HEK293 (cell line): Measurements from ENCODE around the gene MSI2.

ENCODE experiments used
- CTCF ChIA-PET: fragments of 350-600 bp; formaldehyde crosslinking; extraction: SDS; loops from one replicate; lab custom pipeline; 2021; ENCODE audit warnings: antibody characterized with exemption; lab: Yijun Ruan, JAX
- POLR2A ChIA-PET: fragments of 300-600 bp; formaldehyde crosslinking; extraction: SDS; loops from one replicate; lab custom pipeline; 2020; ENCODE audit warnings: antibody characterized with exemption, inconsistent platforms; lab: Yijun Ruan, JAX
- H3K27ac ChIP-seq: fragments of 200-500 bp; sonication (Bioruptor generic); 2 replicates; pipeline ENCODE4 v1.5.1; 2014; ENCODE audit warnings: low read depth, low read length, control low read depth, inconsistent platforms; ENCODE audit errors: extremely low read depth
- H3K36me3 ChIP-seq, 2 experiments: fragments of 200-500 bp in 1 of 2; sonication (Bioruptor generic) in 1 of 2; 1 replicate in 1 of 2; 2 replicates in 1 of 2; pipeline ENCODE4 v1.5.1; 2014 to 2017; ENCODE audit warnings: inconsistent platforms in 2 of 2, low read length in 2 of 2; ENCODE audit not compliant: control insufficient read depth in 2 of 2, insufficient read depth in 1 of 2
- H3K4me1 ChIP-seq: fragments of 200-500 bp; sonication (Bioruptor generic); 2 replicates; pipeline ENCODE4 v1.5.1; 2014; ENCODE audit warnings: mild to moderate bottlenecking, low read length, inconsistent platforms; ENCODE audit not compliant: control insufficient read depth, insufficient read depth
- H3K4me3 ChIP-seq: 2 replicates; pipeline ENCODE4 v1.5.1; 2011; ENCODE audit warnings: low read depth, mild to moderate bottlenecking, control low read depth, low read length, moderate library complexity
- H3K9me3 ChIP-seq: fragments of 200-500 bp; sonication (Bioruptor generic); 2 replicates; pipeline ENCODE4 v1.5.1; 2014; ENCODE audit warnings: low read depth, low read length, inconsistent platforms; ENCODE audit not compliant: control insufficient read depth, insufficient read depth
- HOXC10 ChIP-seq: sonication (generic); formaldehyde crosslinking; IDR thresholded peaks from 2 replicates; pipeline ENCODE4 v1.8.1; 2023; ENCODE audit warnings: mild to moderate bottlenecking, missing genetic modification reagents
- RBAK ChIP-seq: fragments of 450-650 bp; formaldehyde crosslinking; IDR thresholded peaks from 2 replicates; pipeline ENCODE4 v1.5.1; 2016; ENCODE audit warnings: missing biosample characterization, missing genetic modification characterization
- SP2 ChIP-seq: fragments of 450-650 bp; formaldehyde crosslinking; IDR thresholded peaks from 2 replicates; pipeline ENCODE4 v1.5.1; 2016; ENCODE audit warnings: missing biosample characterization, missing genetic modification characterization
- YY2 ChIP-seq: fragments of 450-650 bp; formaldehyde crosslinking; IDR thresholded peaks from 2 replicates; pipeline ENCODE4 v1.5.1; 2016; ENCODE audit warnings: missing biosample characterization, missing genetic modification characterization
- ZBTB6 ChIP-seq: fragments of 450-650 bp; formaldehyde crosslinking; IDR thresholded peaks from 2 replicates; pipeline ENCODE4 v1.5.1; 2017; ENCODE audit warnings: missing biosample characterization, missing genetic modification characterization
- ZNF175 ChIP-seq: fragments of 450-650 bp; formaldehyde crosslinking; IDR thresholded peaks from 2 replicates; pipeline ENCODE4 v1.5.1; 2016; ENCODE audit warnings: missing biosample characterization, missing genetic modification characterization
- ZNF184 ChIP-seq: fragments of 450-650 bp; IDR thresholded peaks from 2 replicates; pipeline ENCODE4 v1.5.1; 2018; ENCODE audit warnings: missing biosample characterization, mild to moderate bottlenecking, missing genetic modification characterization
- ZNF324 ChIP-seq: fragments of 450-650 bp; formaldehyde crosslinking; IDR thresholded peaks from 2 replicates; pipeline ENCODE4 v1.5.1; 2016; ENCODE audit warnings: missing biosample characterization, missing genetic modification characterization
- ZNF391 ChIP-seq: fragments of 450-650 bp; formaldehyde crosslinking; IDR thresholded peaks from 2 replicates; pipeline ENCODE4 v1.5.1; 2016; ENCODE audit warnings: low read depth, missing biosample characterization, missing genetic modification characterization, borderline replicate concordance
- ZNF514 ChIP-seq: fragments of 450-650 bp; formaldehyde crosslinking; IDR thresholded peaks from 2 replicates; pipeline ENCODE4 v1.5.1; 2016; ENCODE audit warnings: missing biosample characterization, missing genetic modification characterization
- ZNF548 ChIP-seq: fragments of 450-650 bp; formaldehyde crosslinking; IDR thresholded peaks from 2 replicates; pipeline ENCODE4 v1.5.1; 2016; ENCODE audit warnings: missing biosample characterization, missing genetic modification characterization
- ZNF549 ChIP-seq: fragments of 450-650 bp; IDR thresholded peaks from 2 replicates; pipeline ENCODE4 v1.5.1; 2018; ENCODE audit warnings: missing biosample characterization, missing genetic modification characterization, mild to moderate bottlenecking, inconsistent platforms, moderate library complexity
- ZNF558 ChIP-seq: fragments of 450-650 bp; formaldehyde crosslinking; IDR thresholded peaks from 2 replicates; pipeline ENCODE4 v1.5.1; 2016; ENCODE audit warnings: missing biosample characterization, missing genetic modification characterization
- ZNF585B ChIP-seq: fragments of 450-650 bp; formaldehyde crosslinking; IDR thresholded peaks from 2 replicates; pipeline ENCODE4 v1.5.1; 2016; ENCODE audit warnings: missing biosample characterization, missing genetic modification characterization
- ZNF621 ChIP-seq: fragments of 450-650 bp; formaldehyde crosslinking; IDR thresholded peaks from 2 replicates; pipeline ENCODE4 v1.5.1; 2017; ENCODE audit warnings: missing biosample characterization, missing genetic modification characterization
- ZNF664 ChIP-seq: fragments of 450-650 bp; formaldehyde crosslinking; IDR thresholded peaks from 2 replicates; pipeline ENCODE4 v1.5.1; 2016; ENCODE audit warnings: missing biosample characterization, missing genetic modification characterization
- ZNF670 ChIP-seq: fragments of 450-650 bp; formaldehyde crosslinking; IDR thresholded peaks from 2 replicates; pipeline ENCODE4 v1.5.1; 2016; ENCODE audit warnings: missing biosample characterization, missing genetic modification characterization, low read depth
- ZNF707 ChIP-seq: fragments of 450-650 bp; formaldehyde crosslinking; IDR thresholded peaks from 2 replicates; pipeline ENCODE4 v1.5.1; 2016; ENCODE audit warnings: missing biosample characterization, missing genetic modification characterization
- ZNF747 ChIP-seq: fragments of 450-650 bp; formaldehyde crosslinking; IDR thresholded peaks from 2 replicates; pipeline ENCODE4 v1.5.1; 2016; ENCODE audit warnings: missing biosample characterization, missing genetic modification characterization
- ZNF777 ChIP-seq: fragments of 450-650 bp; formaldehyde crosslinking; IDR thresholded peaks from 2 replicates; pipeline ENCODE4 v1.5.1; 2017; ENCODE audit warnings: missing biosample characterization, missing genetic modification characterization, borderline replicate concordance
- ZNF791 ChIP-seq: fragments of 450-650 bp; formaldehyde crosslinking; IDR thresholded peaks from 2 replicates; pipeline ENCODE4 v1.5.1; 2016; ENCODE audit warnings: missing biosample characterization, missing genetic modification characterization
- ZNF830 ChIP-seq: fragments of 450-650 bp; IDR thresholded peaks from 2 replicates; pipeline ENCODE4 v1.5.0; 2018; ENCODE audit warnings: missing biosample characterization, missing genetic modification characterization, low read depth, mild to moderate bottlenecking, moderate library complexity
- ZSCAN18 ChIP-seq: fragments of 450-650 bp; formaldehyde crosslinking; IDR thresholded peaks from 2 replicates; pipeline ENCODE4 v1.5.1; 2016; ENCODE audit warnings: missing biosample characterization, missing genetic modification characterization
- TF ChIP-seq, protein P1 (sequence below): fragments of 450-650 bp; formaldehyde crosslinking; IDR thresholded peaks from 2 replicates; pipeline ENCODE4 v1.5.1; 2016; ENCODE audit warnings: missing biosample characterization, missing genetic modification characterization
- TF ChIP-seq, protein P2 (sequence below): fragments of 450-650 bp; formaldehyde crosslinking; optimal IDR thresholded peaks from 2 replicates; pipeline ENCODE3; 2016; ENCODE audit warnings: missing biosample characterization, mild to moderate bottlenecking, missing genetic modification characterization

MSI2 gene

GRCh38 chr17:57628421-57628820 is 372.1 kb downstream of the MSI2 start (continued):
- no peak for TF ChIP-seq ZNF175 (tag by site-specific recombination)
- TF ChIP-seq, protein P1, sequence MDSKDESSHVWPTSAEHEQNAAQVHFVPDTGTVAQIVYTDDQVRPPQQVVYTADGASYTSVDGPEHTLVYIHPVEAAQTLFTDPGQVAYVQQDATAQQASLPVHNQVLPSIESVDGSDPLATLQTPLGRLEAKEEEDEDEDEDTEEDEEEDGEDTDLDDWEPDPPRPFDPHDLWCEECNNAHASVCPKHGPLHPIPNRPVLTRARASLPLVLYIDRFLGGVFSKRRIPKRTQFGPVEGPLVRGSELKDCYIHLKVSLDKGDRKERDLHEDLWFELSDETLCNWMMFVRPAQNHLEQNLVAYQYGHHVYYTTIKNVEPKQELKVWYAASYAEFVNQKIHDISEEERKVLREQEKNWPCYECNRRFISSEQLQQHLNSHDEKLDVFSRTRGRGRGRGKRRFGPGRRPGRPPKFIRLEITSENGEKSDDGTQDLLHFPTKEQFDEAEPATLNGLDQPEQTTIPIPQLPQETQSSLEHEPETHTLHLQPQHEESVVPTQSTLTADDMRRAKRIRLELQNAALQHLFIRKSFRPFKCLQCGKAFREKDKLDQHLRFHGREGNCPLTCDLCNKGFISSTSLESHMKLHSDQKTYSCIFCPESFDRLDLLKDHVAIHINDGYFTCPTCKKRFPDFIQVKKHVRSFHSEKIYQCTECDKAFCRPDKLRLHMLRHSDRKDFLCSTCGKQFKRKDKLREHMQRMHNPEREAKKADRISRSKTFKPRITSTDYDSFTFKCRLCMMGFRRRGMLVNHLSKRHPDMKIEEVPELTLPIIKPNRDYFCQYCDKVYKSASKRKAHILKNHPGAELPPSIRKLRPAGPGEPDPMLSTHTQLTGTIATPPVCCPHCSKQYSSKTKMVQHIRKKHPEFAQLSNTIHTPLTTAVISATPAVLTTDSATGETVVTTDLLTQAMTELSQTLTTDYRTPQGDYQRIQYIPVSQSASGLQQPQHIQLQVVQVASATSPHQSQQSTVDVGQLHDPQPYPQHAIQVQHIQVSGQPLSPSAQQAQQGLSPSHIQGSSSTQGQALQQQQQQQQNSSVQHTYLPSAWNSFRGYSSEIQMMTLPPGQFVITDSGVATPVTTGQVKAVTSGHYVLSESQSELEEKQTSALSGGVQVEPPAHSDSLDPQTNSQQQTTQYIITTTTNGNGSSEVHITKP (tag by site-specific recombination) = no peak
- TF ChIP-seq ZNF777 (tag by site-specific recombination) = no peak
- no peak for TF ChIP-seq ZNF391 (tag by site-specific recombination)
- no peak for TF ChIP-seq ZNF621 (tag by site-specific recombination)
- no peak for TF ChIP-seq ZNF549
- no peak for TF ChIP-seq ZNF585B

DNA sequence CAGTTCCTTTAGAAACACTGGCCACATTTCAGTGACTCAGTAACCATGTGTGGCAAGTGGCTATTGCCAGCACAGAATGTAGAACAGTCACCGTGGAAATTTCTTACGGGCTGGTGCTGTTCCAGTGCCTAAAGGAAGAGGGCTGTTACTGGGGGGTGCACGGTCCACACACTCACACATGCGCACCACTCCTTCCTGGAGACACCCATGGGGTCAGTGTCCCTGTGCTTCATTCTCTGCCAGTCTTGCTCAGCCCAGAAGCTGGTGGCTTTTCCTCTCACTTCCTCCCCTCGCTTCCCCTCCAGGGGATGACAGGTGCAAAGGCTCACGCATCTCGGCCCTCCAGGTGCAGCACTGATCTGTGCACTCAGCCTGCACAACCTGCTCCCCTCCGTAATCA is 373.1 kb downstream of the MSI2 start:
- H3K4me1 ChIP-seq = no peaks in the 10 kb centered on the region
- ChIA-PET POLR2A (no interaction called here), CTCF (interaction anchor here (1.6 kb wide), 1 partner anchor 42 kb away, joined by 3 read pairs; no protein-coding TSS in a partner anchor)
- no peak overlapping the region for H3K27ac ChIP-seq
- H3K9me3 ChIP-seq = no peaks in the 10 kb centered on the region
- peaks cover 0 to 19% of the 10 kb centered on the region in 2 experiments; a peak in 1 of 3 replicates for H3K36me3 ChIP-seq
- H3K4me3 ChIP-seq = no peak overlapping the region
- TF ChIP-seq ZNF830 (tag by site-specific recombination) (no peak), ZNF791 (tag by site-specific recombination) (no peak), ZSCAN18 (tag by site-specific recombination) (no peak), HOXC10 (CRISPR knock-in tag) (no peak), ZNF707 (no peak), ZNF184 (no peak), ZNF514 (tag by site-specific recombination) (no peak), ZBTB6 (tag by site-specific recombination) (no peak), ZNF747 (tag by site-specific recombination) (no peak), ZNF548 (tag by site-specific recombination) (no peak), ZNF558 (no peak), YY2 (tag by site-specific recombination) (no peak), ZNF324 (tag by site-specific recombination) (no peak), ZNF670 (tag by site-specific recombination) (no peak), RBAK (no peak), SP2 (no peak), ZNF664 (tag by site-specific recombination) (no peak)
- TF ChIP-seq, protein P2, sequence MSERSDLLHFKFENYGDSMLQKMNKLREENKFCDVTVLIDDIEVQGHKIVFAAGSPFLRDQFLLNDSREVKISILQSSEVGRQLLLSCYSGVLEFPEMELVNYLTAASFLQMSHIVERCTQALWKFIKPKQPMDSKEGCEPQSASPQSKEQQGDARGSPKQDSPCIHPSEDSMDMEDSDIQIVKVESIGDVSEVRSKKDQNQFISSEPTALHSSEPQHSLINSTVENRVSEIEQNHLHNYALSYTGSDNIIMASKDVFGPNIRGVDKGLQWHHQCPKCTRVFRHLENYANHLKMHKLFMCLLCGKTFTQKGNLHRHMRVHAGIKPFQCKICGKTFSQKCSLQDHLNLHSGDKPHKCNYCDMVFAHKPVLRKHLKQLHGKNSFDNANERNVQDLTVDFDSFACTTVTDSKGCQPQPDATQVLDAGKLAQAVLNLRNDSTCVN = no peak
